GM20431 (cell line): ENCODE data around the gene POT1.

Experiments used
- in situ Hi-C: fragments of 300-500 bp; cut with MseI, MboI; formaldehyde crosslinking; loops from one replicate; pipeline ENCODE4 v1.15.0; 2020; ENCODE audit warnings: low sequenced_read_pairs; ENCODE audit not compliant: unreplicated experiment

The POT1 gene

GRCh38 chr7:124812764-124813163, 116.9 kb downstream of the POT1 start:
- in situ Hi-C loops, result no loop called here

GRCh38 chr7:124811341-124811740, 118.3 kb downstream of the POT1 start:
- in situ Hi-C loops, result no loop called here

- in situ Hi-C loops, result no loop called here
Measured at GRCh38 chr7:124810605-124811004, 119.0 kb downstream of the POT1 start.

GRCh38 chr7:124808206-124808605, 121.4 kb downstream of the POT1 start:
- in situ Hi-C loops, result no loop called here

- in situ Hi-C loops, result no loop called here
Measured at GRCh38 chr7:124801330-124801895, 128.2 kb downstream of the POT1 start.

- in situ Hi-C loops, result no loop called here
Measured at GRCh38 chr7:124800386-124800785, 129.2 kb downstream of the POT1 start.

GRCh38 chr7:124799448-124799847, 130.2 kb downstream of the POT1 start:
- in situ Hi-C loops, result loop anchor here (25.0 kb wide), 1 partner anchor 637 kb away; no protein-coding TSS in a partner anchor

GRCh38 chr7:124796771-124797170, 132.9 kb downstream of the POT1 start:
- in situ Hi-C loops, result loop anchor here (25.0 kb wide), 1 partner anchor 634 kb away; no protein-coding TSS in a partner anchor

GRCh38 chr7:124792696-124793095, 136.9 kb downstream of the POT1 start:
- in situ Hi-C loops, result loop anchor here (25.0 kb wide), 1 partner anchor 630 kb away; no protein-coding TSS in a partner anchor

- in situ Hi-C loops, result loop anchor here (25.0 kb wide), 1 partner anchor 630 kb away; no protein-coding TSS in a partner anchor
Measured at GRCh38 chr7:124792002-124792401, 137.6 kb downstream of the POT1 start.

GRCh38 chr7:124791426-124791825, 138.2 kb downstream of the POT1 start:
- in situ Hi-C loops, result loop anchor here (25.0 kb wide), 1 partner anchor 629 kb away; no protein-coding TSS in a partner anchor

GRCh38 chr7:124790645-124791044, 139.0 kb downstream of the POT1 start:
- in situ Hi-C loops, result loop anchor here (25.0 kb wide), 1 partner anchor 628 kb away; no protein-coding TSS in a partner anchor

GRCh38 chr7:124785994-124786393, 143.6 kb downstream of the POT1 start:
- in situ Hi-C loops, result loop anchor here (25.0 kb wide), 1 partner anchor 624 kb away; no protein-coding TSS in a partner anchor

GRCh38 chr7:124784879-124785818, 144.5 kb downstream of the POT1 start:
- in situ Hi-C loops, result loop anchor here (25.0 kb wide), 1 partner anchor 623 kb away; no protein-coding TSS in a partner anchor

GRCh38 chr7:124783271-124783670, 146.4 kb downstream of the POT1 start:
- in situ Hi-C loops, result loop anchor here (25.0 kb wide), 1 partner anchor 621 kb away; no protein-coding TSS in a partner anchor

GRCh38 chr7:124781907-124782734, 147.5 kb downstream of the POT1 start:
- in situ Hi-C loops, result loop anchor here (25.0 kb wide), 1 partner anchor 620 kb away; no protein-coding TSS in a partner anchor

GRCh38 chr7:124781418-124781817, 148.2 kb downstream of the POT1 start:
- in situ Hi-C loops, result loop anchor here (25.0 kb wide), 1 partner anchor 619 kb away; no protein-coding TSS in a partner anchor

GRCh38 chr7:124780608-124781007, 149.0 kb downstream of the POT1 start:
- in situ Hi-C loops, result loop anchor here (25.0 kb wide), 1 partner anchor 618 kb away; no protein-coding TSS in a partner anchor

GRCh38 chr7:124780056-124780455, 149.6 kb downstream of the POT1 start:
- in situ Hi-C loops, result loop anchor here (25.0 kb wide), 1 partner anchor 618 kb away; no protein-coding TSS in a partner anchor
